ENCODE measurements around the gene TOP2A. TPM values are rescaled to one million over a fixed set of nuclear protein-coding genes. Genes with fewer than 3 reads are reported as not detected.

TOP2A gene
- total RNA-seq, 1 donor from 2014 or later, result 91.0 TPM

Other genes with a start within 250 kb of the TOP2A start
- gene RAPGEFL1, start 240.4 kb downstream of the TOP2A start, total RNA-seq, result 23.1 to 28.2 TPM (median 23.8 TPM) in 3 replicates
- 27.0 to 28.7 TPM (median 28.1 TPM) in 3 replicates for gene WIPF2, start 198.6 kb downstream of the TOP2A start, total RNA-seq
- gene CDC6, start 130.0 kb downstream of the TOP2A start, total RNA-seq, result 16.4 to 18.9 TPM (median 16.8 TPM) in 3 replicates
- gene RARA, start 108.7 kb downstream of the TOP2A start, total RNA-seq, result 74.0 to 80.8 TPM (median 79.6 TPM) in 3 replicates
- gene GJD3, start 53.2 kb downstream of the TOP2A start, total RNA-seq, result 0.27 TPM in 1 of 3 replicates, not detected in the others
- gene IGFBP4, start 25.6 kb upstream of the TOP2A start, total RNA-seq, result 106 to 111 TPM (median 108 TPM) in 3 replicates
- gene TNS4, start 83.7 kb upstream of the TOP2A start, total RNA-seq, result 0.07 TPM in 1 of 3 replicates, not detected in the others
- gene CCR7, start 147.6 kb upstream of the TOP2A start, total RNA-seq, result 0.09 TPM in 1 of 3 replicates, not detected in the others
- 162 to 163 TPM (median 162 TPM) in 3 replicates for gene SMARCE1, start 229.9 kb upstream of the TOP2A start, total RNA-seq
- gene KRT222, start 247.3 kb upstream of the TOP2A start, total RNA-seq, result not detected in 3 replicates